ENCODE results near the gene SPTSSB. TPM values are rescaled to one million over a fixed set of nuclear protein-coding genes. Genes with fewer than 3 reads are reported as not detected.

Gene SPTSSB
- total RNA-seq, 2 experiments from 2014 or later: not detected

DNA sequence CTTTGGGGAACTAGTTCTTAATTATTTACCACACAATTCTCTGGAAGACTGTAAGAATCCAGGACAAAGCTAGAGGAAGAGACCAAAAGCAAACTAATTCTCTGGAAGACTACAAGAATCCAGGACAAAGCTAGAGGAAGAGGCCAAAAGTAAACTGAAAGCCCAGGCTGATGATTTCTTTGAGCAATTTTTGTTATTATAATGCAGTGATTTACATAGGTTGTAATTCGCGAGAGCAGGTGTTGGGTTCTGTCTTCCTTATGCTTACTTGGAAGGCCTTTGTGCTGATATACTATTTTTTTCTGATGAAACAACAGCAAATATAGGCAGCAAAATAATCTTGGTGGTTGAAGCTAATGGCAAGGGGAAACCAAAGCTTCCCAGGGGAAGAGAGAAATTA is 5.2 kb downstream of the SPTSSB start:
- H3K27ac ChIP-seq (ENCODE audit: low read depth, low read length, poor library complexity, severe bottlenecking): no peak overlapping the region
- no peaks in the 10 kb centered on the region for H3K36me3 ChIP-seq (ENCODE audit: insufficient read depth, low read length)
- no peaks in the 10 kb centered on the region for H3K79me2 ChIP-seq (ENCODE audit: insufficient read depth, low read depth, low read length)
- H3K4me1 ChIP-seq (ENCODE audit: insufficient read depth, low read length, poor library complexity, severe bottlenecking): no peaks in the 10 kb centered on the region
- H2AFZ ChIP-seq (ENCODE audit: low read length): no peak overlapping the region
- no peak overlapping the region for H3K4me3 ChIP-seq (ENCODE audit: low read depth, low read length, poor library complexity, severe bottlenecking)
- intact Hi-C loops (cut with micrococcal nuclease; ENCODE audit: unreplicated experiment): no loop called here
- H3K4me2 ChIP-seq (ENCODE audit: low read length): no peak overlapping the region
- CTCF ChIA-PET (ENCODE audit: unreplicated experiment): no interaction called here
- H4K20me1 ChIP-seq (ENCODE audit: insufficient read depth, low read length): no peaks in the 10 kb centered on the region
- DNase-seq (ENCODE audit: low spot score): no peak
- no peaks in the 10 kb centered on the region for H3K9me2 ChIP-seq (ENCODE audit: insufficient read depth, low read length)
- TF ChIP-seq EZH2phosphoT487 (IDR thresholded peaks at IDR 0.05; ENCODE audit: borderline replicate concordance, low read depth, low read length): no peak
- TF ChIP-seq, protein P1, sequence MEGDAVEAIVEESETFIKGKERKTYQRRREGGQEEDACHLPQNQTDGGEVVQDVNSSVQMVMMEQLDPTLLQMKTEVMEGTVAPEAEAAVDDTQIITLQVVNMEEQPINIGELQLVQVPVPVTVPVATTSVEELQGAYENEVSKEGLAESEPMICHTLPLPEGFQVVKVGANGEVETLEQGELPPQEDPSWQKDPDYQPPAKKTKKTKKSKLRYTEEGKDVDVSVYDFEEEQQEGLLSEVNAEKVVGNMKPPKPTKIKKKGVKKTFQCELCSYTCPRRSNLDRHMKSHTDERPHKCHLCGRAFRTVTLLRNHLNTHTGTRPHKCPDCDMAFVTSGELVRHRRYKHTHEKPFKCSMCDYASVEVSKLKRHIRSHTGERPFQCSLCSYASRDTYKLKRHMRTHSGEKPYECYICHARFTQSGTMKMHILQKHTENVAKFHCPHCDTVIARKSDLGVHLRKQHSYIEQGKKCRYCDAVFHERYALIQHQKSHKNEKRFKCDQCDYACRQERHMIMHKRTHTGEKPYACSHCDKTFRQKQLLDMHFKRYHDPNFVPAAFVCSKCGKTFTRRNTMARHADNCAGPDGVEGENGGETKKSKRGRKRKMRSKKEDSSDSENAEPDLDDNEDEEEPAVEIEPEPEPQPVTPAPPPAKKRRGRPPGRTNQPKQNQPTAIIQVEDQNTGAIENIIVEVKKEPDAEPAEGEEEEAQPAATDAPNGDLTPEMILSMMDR (conservative IDR thresholded peaks at IDR 0.05; ENCODE audit: low read length): no peak
- POLR2A ChIA-PET: interaction anchor here (0.5 to 0.8 kb wide), 2 partner anchors 8 to 391 kb away, joined by 3 read pairs; no protein-coding TSS in a partner anchor
- H3K9me3 ChIP-seq (ENCODE audit: low read length): no peaks in the 10 kb centered on the region
- no TSS peak for BruUV-seq (replicated peaks)

DNA sequence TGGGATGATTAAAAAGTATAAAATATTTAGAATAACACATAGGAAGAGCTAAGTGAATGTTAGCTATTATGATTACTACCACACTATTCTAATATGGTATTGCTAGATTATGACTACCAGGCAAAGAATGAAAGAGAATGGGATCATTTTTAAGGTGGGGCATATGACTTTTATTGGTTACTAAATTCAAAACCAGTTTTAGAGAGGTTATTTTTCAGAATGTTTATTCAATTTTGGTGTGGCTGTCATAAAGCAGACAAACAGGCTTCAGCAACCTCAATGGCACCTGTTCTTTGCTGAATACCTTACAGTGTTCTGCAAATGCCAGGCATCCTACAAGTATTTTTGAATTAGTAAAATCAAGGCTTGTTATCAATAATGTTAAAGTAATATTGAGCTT is 12.8 kb downstream of the SPTSSB start:
- H3K36me3 ChIP-seq (ENCODE audit: insufficient read depth, low read length): no peaks in the 10 kb centered on the region
- H3K9me3 ChIP-seq (ENCODE audit: low read length): no peaks in the 10 kb centered on the region
- CTCF ChIA-PET (ENCODE audit: unreplicated experiment): no interaction called here
- TF ChIP-seq EZH2phosphoT487 (IDR thresholded peaks at IDR 0.05; ENCODE audit: borderline replicate concordance, low read depth, low read length): no peak
- TF ChIP-seq, protein P1 (conservative IDR thresholded peaks at IDR 0.05; ENCODE audit: low read length): no peak
- H4K20me1 ChIP-seq (ENCODE audit: insufficient read depth, low read length): no peaks in the 10 kb centered on the region
- no peaks in the 10 kb centered on the region for H3K79me2 ChIP-seq (ENCODE audit: insufficient read depth, low read depth, low read length)
- no peak for DNase-seq (ENCODE audit: low spot score)
- BruUV-seq (replicated peaks): no TSS peak
- no peak overlapping the region for H3K4me3 ChIP-seq (ENCODE audit: low read depth, low read length, poor library complexity, severe bottlenecking)
- POLR2A ChIA-PET: interaction anchor here (0.6 to 1.0 kb wide), 4 partner anchors 8 to 538 kb away, joined by 3 read pairs; no protein-coding TSS in a partner anchor
- intact Hi-C loops (cut with micrococcal nuclease; ENCODE audit: unreplicated experiment): no loop called here
- H2AFZ ChIP-seq (ENCODE audit: low read length): no peak overlapping the region
- no peaks in the 10 kb centered on the region for H3K4me1 ChIP-seq (ENCODE audit: insufficient read depth, low read length, poor library complexity, severe bottlenecking)
- no peak overlapping the region for H3K4me2 ChIP-seq (ENCODE audit: low read length)
- H3K9me2 ChIP-seq (ENCODE audit: insufficient read depth, low read length): no peaks in the 10 kb centered on the region
- H3K27ac ChIP-seq (ENCODE audit: low read depth, low read length, poor library complexity, severe bottlenecking): no peak overlapping the region

DNA sequence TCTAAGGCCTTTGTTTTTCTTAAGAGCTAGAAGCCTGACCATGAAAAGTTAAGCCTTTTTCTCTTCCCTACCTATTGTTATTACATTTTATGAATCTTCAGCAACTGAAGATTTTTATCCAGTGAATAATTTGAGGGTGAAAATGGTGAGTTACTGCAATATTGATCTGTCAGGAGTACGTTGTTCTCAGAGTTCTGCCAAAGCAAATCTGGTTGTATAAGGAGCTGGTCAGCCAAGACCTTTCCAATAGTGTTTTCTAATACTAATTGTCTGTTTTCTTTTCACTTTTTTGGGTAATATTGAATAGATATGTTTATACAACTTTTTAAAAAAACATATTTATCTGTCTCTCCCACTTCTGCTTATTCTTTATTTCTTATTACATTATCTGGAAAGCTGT is 15.0 kb downstream of the SPTSSB start:
- H3K4me1 ChIP-seq (ENCODE audit: insufficient read depth, low read length, poor library complexity, severe bottlenecking): no peaks in the 10 kb centered on the region
- H3K9me2 ChIP-seq (ENCODE audit: insufficient read depth, low read length): no peaks in the 10 kb centered on the region
- H4K20me1 ChIP-seq (ENCODE audit: insufficient read depth, low read length): no peaks in the 10 kb centered on the region
- intact Hi-C loops (cut with micrococcal nuclease; ENCODE audit: unreplicated experiment): no loop called here
- H2AFZ ChIP-seq (ENCODE audit: low read length): no peak overlapping the region
- H3K79me2 ChIP-seq (ENCODE audit: insufficient read depth, low read depth, low read length): no peaks in the 10 kb centered on the region
- TF ChIP-seq, protein P1 (conservative IDR thresholded peaks at IDR 0.05; ENCODE audit: low read length): no peak
- no peak for TF ChIP-seq EZH2phosphoT487 (IDR thresholded peaks at IDR 0.05; ENCODE audit: borderline replicate concordance, low read depth, low read length)
- BruUV-seq (replicated peaks): no TSS peak
- no peak overlapping the region for H3K4me3 ChIP-seq (ENCODE audit: low read depth, low read length, poor library complexity, severe bottlenecking)
- ChIA-PET POLR2A (no interaction called here), CTCF (ENCODE audit: unreplicated experiment) (no interaction called here)
- no peaks in the 10 kb centered on the region for H3K9me3 ChIP-seq (ENCODE audit: low read length)
- H3K4me2 ChIP-seq (ENCODE audit: low read length): no peak overlapping the region
- no peaks in the 10 kb centered on the region for H3K36me3 ChIP-seq (ENCODE audit: insufficient read depth, low read length)
- DNase-seq (ENCODE audit: low spot score): no peak
- no peak overlapping the region for H3K27ac ChIP-seq (ENCODE audit: low read depth, low read length, poor library complexity, severe bottlenecking)
